DMS53 (cell line): ENCODE measurements around the gene DCAF12L2.
"Not testable (repeated sequence)": the region's sequence is repeated elsewhere in the genome, so short reads cannot be mapped to it uniquely, and the experiment has no call there.

Source experiments
- DNase-seq: peaks from one replicate; lab custom pipeline; 2025; lab: John Stamatoyannopoulos, UW

DCAF12L2 gene

DNA sequence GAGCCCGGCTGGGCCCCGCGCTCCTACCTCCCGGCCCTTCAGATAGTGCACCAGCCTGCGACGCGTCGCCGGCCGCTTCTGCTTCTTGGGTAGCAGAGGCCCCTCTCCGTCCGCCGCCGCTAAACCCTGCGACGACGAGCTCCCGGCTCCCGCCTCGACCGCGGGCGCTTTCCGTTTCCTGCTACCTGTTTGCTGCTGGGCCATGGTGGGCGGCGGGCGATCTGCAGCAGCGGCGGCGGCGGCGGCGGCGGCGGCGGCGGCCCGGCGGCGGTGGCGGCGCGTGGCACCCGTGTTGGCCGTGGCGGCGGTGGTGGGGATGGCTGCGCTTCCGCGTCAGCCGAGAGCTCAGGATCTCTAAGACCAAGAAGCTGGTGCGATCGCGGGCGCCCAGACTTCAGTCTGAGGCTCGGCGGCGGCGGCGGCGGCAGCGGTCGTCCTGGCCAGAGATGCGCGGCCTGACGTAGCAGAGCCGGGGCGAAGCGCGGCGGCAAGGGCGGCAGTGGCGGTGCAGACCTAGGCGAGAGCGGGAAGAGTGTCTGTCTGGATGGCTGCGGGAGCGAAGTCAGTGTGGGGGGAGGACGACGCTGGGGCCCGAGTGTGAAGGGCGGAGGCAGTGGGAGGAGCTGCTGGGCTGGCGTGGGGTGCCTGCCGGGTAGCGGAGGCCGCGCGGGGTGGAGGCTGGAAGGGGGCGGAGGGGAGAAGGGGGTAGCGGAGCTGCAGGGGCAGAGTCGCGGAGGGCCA lies at the start of gene DCAF12L2:
Gene DCAF12L2, minus strand, starts transcription at position 569 of the 741 bp plus-strand sequence. Its CDS starts 365 bp downstream, at position 204.
- DNase-seq, result peak; percentile 75

DNA sequence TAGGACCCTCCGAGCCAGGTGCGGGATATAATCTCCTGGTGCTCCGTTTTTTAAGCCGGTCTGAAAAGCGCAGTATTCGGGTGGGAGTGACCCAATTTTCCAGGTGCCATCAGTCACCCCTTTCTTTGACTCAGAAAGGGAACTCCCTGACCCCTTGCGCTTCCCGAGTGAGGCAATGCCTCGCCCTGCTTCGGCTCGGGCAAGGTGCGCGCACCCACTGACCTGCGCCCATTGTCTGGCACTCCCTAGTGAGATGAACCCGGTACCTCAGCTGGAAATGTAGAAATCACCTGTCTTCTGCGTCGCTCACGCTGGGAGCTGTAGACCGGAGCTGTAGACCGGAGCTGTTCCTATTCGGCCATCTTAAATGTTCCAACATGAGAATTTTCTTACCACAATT lies 24.8 kb upstream of the DCAF12L2 start:
- not testable (repeated sequence) for DNase-seq

DNA sequence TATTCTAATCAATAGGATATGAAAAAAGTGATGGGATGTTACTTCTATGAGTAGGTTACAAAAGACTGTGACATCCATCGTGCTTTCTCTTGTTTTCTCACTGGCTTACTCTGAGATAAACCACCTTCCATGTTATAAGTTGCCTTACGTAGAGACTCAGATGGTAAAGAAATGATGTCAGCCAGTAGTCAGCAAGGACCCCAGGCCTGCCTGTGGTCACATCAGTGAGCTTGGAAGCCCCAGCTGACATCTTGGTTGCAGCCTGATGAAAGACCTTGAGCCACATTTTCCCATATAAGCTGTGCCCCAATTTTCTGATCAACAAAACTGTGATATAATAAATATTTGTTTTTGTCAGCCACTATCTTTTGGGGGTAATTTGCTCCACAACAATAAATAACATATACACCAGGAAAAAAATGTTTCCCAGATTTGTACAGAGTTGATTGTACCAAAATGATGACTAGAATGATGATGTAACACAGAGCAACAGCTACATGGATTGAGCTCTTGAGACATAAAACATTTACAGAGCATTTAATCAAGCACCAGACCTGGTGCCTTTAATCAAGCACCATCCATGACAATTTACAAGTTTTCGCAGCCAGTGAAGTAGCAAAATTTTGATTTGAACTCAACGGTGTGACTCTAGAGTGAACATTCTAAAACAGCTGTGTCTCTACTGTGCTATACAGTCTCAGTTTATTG lies 11.2 kb upstream of the DCAF12L2 start:
- no peak for DNase-seq

DNA sequence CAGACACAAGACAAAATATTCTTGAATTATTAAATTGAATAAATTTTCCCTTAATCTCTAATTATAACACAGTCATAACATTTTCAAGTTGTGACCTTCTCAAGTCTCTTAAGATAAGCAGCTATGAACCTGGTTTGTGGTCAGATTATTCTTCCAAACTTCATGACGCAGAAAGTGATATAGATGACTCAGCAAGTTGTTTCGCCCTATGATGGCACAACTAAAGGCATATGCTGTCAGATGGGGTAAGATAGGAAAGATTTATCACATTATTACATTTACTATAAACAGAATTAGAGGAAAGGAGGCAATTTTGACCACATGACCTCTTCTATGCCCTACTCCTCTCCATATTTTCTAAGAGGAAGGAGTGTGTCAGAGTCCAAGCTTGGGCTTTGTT lies 4.6 kb upstream of the DCAF12L2 start:
- no peak for DNase-seq

DNA sequence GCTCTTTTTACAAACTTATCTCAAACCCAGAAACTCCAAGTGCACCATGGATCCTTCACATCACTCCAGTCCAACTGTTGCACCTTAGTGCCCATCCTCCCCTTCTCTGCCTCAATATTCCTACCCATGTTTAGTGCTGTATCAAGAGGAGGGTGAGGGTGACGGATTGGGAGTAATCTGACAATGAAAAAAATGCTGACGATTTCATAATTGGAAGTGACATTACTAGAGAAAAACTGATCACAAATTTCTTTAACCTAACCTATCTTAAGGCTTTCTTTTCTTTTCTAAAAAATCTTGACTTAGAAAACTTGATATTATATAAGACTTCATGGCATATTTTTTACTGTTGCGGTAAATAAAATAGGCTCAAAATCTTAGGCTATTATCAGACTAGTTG lies 1.5 kb upstream of the DCAF12L2 start:
- DNase-seq, result no peak

DNA sequence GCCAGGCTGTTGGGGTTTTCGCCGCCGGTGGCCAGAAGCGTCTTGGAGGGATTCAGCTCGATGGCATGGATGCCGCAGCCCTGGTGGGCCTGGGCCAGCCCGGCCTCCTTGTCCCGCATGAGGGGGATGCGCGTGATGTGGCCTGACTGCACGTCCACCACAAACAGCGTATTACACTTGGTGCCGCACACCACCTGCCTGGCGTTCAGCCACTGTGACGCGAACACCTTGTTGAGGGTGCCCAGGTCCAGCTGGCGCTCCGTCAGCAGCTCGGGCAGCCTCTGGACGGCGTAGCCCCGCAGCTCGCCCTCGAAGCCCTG lies 728 bp downstream of the DCAF12L2 start:
- DNase-seq, result peak; percentile 77

DNA sequence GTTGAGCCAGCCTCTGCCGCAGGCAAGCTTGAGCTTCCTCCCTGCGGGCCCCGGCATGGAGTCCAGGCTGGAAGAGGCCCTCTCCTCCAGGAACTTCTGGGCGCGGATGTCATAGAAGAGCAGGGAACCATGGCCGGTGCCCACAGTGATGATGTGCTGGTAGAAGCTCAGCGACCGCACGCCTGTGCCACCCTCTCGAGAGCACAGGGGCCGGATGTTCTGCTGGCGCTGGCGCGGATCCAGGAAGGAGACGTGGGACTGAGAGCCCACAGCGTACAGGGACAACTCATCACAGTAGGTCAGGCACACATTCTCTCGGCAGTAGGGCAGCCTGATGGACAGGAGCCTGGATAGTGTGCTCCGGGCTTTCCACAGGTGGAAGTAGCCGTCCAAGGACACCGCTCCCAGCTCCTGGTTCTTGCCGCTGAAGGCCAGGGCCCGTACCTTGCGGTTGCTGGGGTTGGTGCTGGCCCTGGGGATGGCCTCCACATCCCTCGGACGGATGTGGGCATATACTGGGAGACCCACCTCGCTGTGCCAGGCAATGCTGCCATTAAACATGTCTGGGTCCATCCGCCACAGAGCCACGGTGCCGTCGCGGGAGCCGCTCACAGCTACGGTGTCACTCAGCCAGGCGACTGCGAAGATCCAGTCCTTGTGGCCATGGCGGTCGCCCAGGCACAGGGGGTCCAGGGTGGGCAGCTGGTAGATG lies 1.2 kb downstream of the DCAF12L2 start:
- peak; percentile 80 for DNase-seq

DNA sequence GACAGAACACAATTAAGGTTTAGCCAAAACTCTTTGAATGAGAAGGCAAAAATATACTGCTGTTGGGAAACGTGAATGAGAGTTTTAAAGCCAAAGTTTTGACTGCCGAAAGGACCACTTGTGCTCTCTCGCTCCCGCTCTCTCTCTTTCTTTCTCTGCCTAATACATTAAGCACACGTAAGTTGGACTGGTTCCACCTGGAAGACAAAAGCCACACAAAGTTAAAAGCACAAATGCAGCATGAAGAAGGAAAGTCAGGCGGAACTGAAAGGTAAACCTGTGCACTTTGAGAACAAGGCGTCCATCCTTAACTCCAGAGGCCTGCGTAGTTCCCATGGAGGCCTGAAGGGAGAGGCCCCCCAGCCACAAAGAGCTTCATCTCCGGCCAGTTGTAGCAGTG lies 1.9 kb downstream of the DCAF12L2 start:
- no peak for DNase-seq

DNA sequence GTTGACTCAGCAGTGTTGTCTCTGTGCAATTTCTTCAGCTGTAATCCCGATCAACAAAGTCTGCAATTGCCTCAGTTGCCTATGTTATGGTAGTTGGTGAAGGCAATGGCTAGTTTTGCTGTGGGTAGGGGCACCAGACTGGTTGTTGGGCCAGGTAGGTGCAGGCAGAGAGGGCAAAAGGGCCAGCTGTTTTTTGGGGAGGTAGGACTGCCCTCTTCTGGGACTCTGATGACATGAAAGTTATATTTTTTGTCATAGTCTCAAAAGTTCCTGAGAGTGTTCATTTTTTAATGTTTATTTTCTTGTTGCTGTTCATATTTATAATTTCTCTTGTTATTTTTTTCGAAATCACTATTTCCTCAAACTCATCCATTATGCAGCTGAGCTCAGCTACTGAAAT lies 25.1 kb downstream of the DCAF12L2 start:
- no peak for DNase-seq

DNA sequence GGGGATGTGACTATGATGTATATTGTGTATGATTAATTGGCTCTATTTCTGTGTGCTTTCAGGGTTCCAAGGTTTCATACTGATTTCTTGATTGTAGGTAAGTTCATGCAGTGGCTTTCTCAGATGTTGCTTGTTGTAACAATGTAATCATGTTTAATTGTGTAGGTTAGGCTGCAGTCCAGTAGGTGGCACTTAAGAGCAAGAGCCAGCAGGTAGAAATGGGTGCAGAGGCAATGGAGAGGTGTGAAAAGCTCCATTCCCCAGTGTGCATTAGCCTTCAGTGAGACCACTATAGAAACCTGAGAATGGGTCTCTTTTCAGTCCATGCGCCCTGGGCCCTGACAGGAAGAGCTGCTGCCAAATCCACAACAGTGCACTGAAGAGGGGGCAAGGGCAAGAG lies 28.2 kb downstream of the DCAF12L2 start:
- peak; percentile 64 for DNase-seq

DNA sequence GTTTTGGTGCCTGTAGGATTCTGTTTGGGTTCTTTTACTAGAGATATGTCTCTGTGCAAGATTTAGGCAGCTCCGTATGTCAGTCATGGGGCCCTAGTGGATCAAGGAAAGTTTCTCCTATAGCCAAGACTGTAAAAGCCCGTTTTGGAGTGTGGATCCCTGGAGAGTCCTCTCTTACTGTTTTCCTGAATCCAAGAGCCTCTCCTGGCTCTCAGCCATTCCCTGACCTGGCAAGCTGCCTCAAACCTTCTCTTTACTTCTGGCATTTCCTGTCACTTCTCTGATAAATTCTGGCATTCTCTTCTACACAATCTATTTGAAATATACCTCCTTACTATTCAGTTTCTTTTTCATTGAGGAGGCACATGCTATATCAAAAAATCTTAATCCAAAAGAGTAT lies 41.4 kb downstream of the DCAF12L2 start:
- DNase-seq, result no peak
